Suprapubic skin (tissue), 4 donors: ENCODE results near the gene NUP62.
"Not testable (repeated sequence)": the region's sequence is repeated elsewhere in the genome, so short reads cannot be mapped to it uniquely, and the experiment has no call there.

ENCODE experiments used
- EP300 ChIP-seq: sonication (generic); formaldehyde crosslinking; IDR thresholded peaks from one replicate; pipeline ENCODE4 v1.6.1; 2017; ENCODE audit warnings: antibody characterized with exemption
- POLR2A ChIP-seq, 2 donors: fragments of 450-650 bp; IDR thresholded peaks; one replicate each; pipeline ENCODE4 v1.6.1; 2017; ENCODE audit warnings: antibody characterized with exemption in 2 of 2, mild to moderate bottlenecking in 2 of 2, moderate library complexity in 2 of 2
- POLR2AphosphoS5 ChIP-seq, 3 donors: sonication (generic); formaldehyde crosslinking; IDR thresholded peaks; one replicate each; pipeline ENCODE4 v1.6.1; 2017; ENCODE audit warnings: antibody characterized with exemption in 3 of 3
- TF ChIP-seq, protein P1 (sequence below), 2 donors: fragments of 200-600 bp in 1 of 2; fragments of 450-650 bp in 1 of 2; sonication (generic) in 1 of 2; IDR thresholded peaks; one replicate each; pipeline ENCODE4 v1.5.1; 2016 to 2019; ENCODE audit warnings: antibody characterized with exemption in 2 of 2, mild to moderate bottlenecking in 1 of 2, moderate library complexity in 1 of 2

DNA sequence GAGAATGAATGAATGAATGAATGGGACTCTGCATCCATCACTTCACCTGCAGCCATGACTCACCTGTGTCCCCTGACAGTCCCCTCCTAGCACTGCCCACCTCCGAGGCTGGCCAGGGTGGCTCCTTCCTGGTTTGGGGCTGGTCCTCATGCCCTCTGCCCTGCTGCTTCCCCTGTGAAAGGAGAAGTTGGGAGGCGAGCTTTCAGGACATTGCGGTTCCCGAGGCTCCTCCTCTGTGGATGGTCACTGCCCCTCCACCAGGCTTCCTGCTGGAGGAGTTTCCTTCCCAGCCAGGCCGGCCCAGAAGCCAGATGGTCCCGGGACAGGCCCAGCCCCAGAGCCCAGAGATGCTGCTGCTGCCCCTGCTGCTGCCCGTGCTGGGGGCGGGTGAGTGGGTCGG is 40.1 kb upstream of the NUP62 start:
- TF ChIP-seq, protein P1, sequence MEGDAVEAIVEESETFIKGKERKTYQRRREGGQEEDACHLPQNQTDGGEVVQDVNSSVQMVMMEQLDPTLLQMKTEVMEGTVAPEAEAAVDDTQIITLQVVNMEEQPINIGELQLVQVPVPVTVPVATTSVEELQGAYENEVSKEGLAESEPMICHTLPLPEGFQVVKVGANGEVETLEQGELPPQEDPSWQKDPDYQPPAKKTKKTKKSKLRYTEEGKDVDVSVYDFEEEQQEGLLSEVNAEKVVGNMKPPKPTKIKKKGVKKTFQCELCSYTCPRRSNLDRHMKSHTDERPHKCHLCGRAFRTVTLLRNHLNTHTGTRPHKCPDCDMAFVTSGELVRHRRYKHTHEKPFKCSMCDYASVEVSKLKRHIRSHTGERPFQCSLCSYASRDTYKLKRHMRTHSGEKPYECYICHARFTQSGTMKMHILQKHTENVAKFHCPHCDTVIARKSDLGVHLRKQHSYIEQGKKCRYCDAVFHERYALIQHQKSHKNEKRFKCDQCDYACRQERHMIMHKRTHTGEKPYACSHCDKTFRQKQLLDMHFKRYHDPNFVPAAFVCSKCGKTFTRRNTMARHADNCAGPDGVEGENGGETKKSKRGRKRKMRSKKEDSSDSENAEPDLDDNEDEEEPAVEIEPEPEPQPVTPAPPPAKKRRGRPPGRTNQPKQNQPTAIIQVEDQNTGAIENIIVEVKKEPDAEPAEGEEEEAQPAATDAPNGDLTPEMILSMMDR (IDR thresholded peaks at IDR 0.05), result not testable (repeated sequence)
- not testable (repeated sequence) for TF ChIP-seq POLR2AphosphoS5 (IDR thresholded peaks at IDR 0.05); POLR2A (IDR thresholded peaks at IDR 0.05); EP300
